WTC11 (cell line): ENCODE measurements around the gene EYS. TPM values are rescaled to one million over a fixed set of nuclear protein-coding genes. Genes with fewer than 3 reads are reported as not detected.

ENCODE experiments used
- ATAC-seq: fragments of 200-7000 bp; cut with Tn5 transposase; 2 replicates; pipeline ENCODE4 v1.10.0; 2021; ENCODE audit warnings: mild to moderate bottlenecking, moderate library complexity
- CTCF ChIA-PET: fragments of 300-600 bp; sonication (Branson Sonifier 250); formaldehyde crosslinking; loops from one replicate; lab custom pipeline; 2021; ENCODE audit warnings: antibody characterized with exemption; lab: Charles Lee
- POLR2A ChIA-PET: fragments of 350-600 bp; sonication (Branson Sonifier 250); formaldehyde crosslinking; loops from one replicate; lab custom pipeline; 2021; ENCODE audit warnings: antibody characterized with exemption; lab: Charles Lee
- DNase-seq: peaks from one replicate; pipeline ENCODE4 v3.0.0; 2021; ENCODE audit warnings: low spot score
- H3K27ac Mint-ChIP-seq: 2 replicates; pipeline ENCODE4 v1.8.0; 2021; ENCODE audit warnings: mixed read lengths
- H3K27me3 Mint-ChIP-seq: 2 replicates; pipeline ENCODE4 v1.8.0; 2021; ENCODE audit warnings: low read depth, mild to moderate bottlenecking, moderate library complexity, mixed read lengths
- H3K36me3 Mint-ChIP-seq: 2 replicates; pipeline ENCODE4 v1.8.0; 2021; ENCODE audit warnings: mixed read lengths
- H3K4me1 Mint-ChIP-seq: 2 replicates; pipeline ENCODE4 v1.8.0; 2022; ENCODE audit warnings: mixed read lengths
- H3K4me3 Mint-ChIP-seq: 2 replicates; pipeline ENCODE4 v1.8.0; 2021; ENCODE audit warnings: mild to moderate bottlenecking, moderate library complexity, mixed read lengths
- H3K9me3 Mint-ChIP-seq: 2 replicates; pipeline ENCODE4 v1.8.0; 2021; ENCODE audit warnings: mixed read lengths
- CREB1 ChIP-seq: sonication (generic); formaldehyde crosslinking; IDR thresholded peaks from 2 replicates; pipeline ENCODE4 v1.8.0; 2023; ENCODE audit warnings: mild to moderate bottlenecking, missing genetic modification reagents
- CTCF ChIP-seq: fragments of 200-600 bp; IDR thresholded peaks from 2 replicates; pipeline ENCODE4 v1.8.0; 2022; ENCODE audit warnings: antibody characterized with exemption
- MLX ChIP-seq: sonication (generic); formaldehyde crosslinking; IDR thresholded peaks from 2 replicates; pipeline ENCODE4 v1.8.1; 2023; ENCODE audit warnings: mild to moderate bottlenecking, missing genetic modification reagents, moderate library complexity
- MXD4 ChIP-seq: fragments of 250-450 bp; sonication (Bioruptor Pico); IDR thresholded peaks from 2 replicates; pipeline ENCODE4 v1.8.0; 2021; ENCODE audit warnings: mild to moderate bottlenecking, moderate library complexity, borderline replicate concordance
- NFATC4 ChIP-seq: fragments of 250-450 bp; sonication (Bioruptor Pico); IDR thresholded peaks from 2 replicates; pipeline ENCODE4 v1.9.0; 2021; ENCODE audit warnings: mild to moderate bottlenecking
- NR2C2 ChIP-seq: sonication (generic); formaldehyde crosslinking; IDR thresholded peaks from 2 replicates; pipeline ENCODE4 v1.8.0; 2022; ENCODE audit warnings: mild to moderate bottlenecking, missing genetic modification reagents
- NR3C1 ChIP-seq: sonication (generic); formaldehyde crosslinking; conservative IDR thresholded peaks from 2 replicates; pipeline ENCODE4 v1.8.1; 2023; ENCODE audit warnings: low read depth, mild to moderate bottlenecking, missing genetic modification reagents
- OVOL2 ChIP-seq: fragments of 250-450 bp; sonication (Bioruptor Pico); IDR thresholded peaks from 2 replicates; pipeline ENCODE4 v1.9.0; 2021; ENCODE audit warnings: mild to moderate bottlenecking, borderline replicate concordance
- SMAD3 ChIP-seq: sonication (generic); formaldehyde crosslinking; IDR thresholded peaks from 2 replicates; pipeline ENCODE4 v1.8.0; 2022; ENCODE audit warnings: missing genetic modification reagents, mild to moderate bottlenecking, borderline replicate concordance
- SOX15 ChIP-seq: fragments of 250-450 bp; sonication (Bioruptor Pico); IDR thresholded peaks from 2 replicates; pipeline ENCODE4 v1.9.0; 2021; ENCODE audit warnings: mild to moderate bottlenecking
- TEAD1 ChIP-seq: sonication (generic); formaldehyde crosslinking; IDR thresholded peaks from 2 replicates; pipeline ENCODE4 v1.8.0; 2022; ENCODE audit warnings: mild to moderate bottlenecking, missing genetic modification reagents
- ZBTB21 ChIP-seq: sonication (generic); formaldehyde crosslinking; IDR thresholded peaks from 2 replicates; pipeline ENCODE4 v1.8.1; 2023; ENCODE audit warnings: mild to moderate bottlenecking, missing genetic modification reagents, borderline replicate concordance
- ZSCAN18 ChIP-seq: fragments of 250-450 bp; sonication (Bioruptor Pico); IDR thresholded peaks from 2 replicates; pipeline ENCODE4 v2.1.2; 2022; ENCODE audit warnings: mild to moderate bottlenecking, moderate library complexity
- total RNA-seq: library from RNA; stranded (reverse); gene quantifications from 3 replicates; pipeline ENCODE4 v1.2.3, GENCODE V29; 2021
- TF ChIP-seq, protein P1 (sequence below): sonication (generic); formaldehyde crosslinking; IDR thresholded peaks from 2 replicates; pipeline ENCODE4 v1.8.0; 2022; ENCODE audit warnings: mild to moderate bottlenecking, missing genetic modification reagents
- TF ChIP-seq, protein P2 (sequence below): sonication (generic); formaldehyde crosslinking; IDR thresholded peaks from 2 replicates; pipeline ENCODE4 v1.8.0; 2023; ENCODE audit warnings: missing genetic modification reagents, mild to moderate bottlenecking, borderline replicate concordance
- TF ChIP-seq, protein P3 (sequence below): fragments of 250-450 bp; sonication (Bioruptor Pico); IDR thresholded peaks from 2 replicates; pipeline ENCODE4 v1.9.0; 2021; ENCODE audit warnings: mild to moderate bottlenecking, borderline replicate concordance
- TF ChIP-seq, protein P4 (sequence below): sonication (generic); formaldehyde crosslinking; IDR thresholded peaks from 2 replicates; pipeline ENCODE4 v1.8.1; 2022; ENCODE audit warnings: low read depth, mild to moderate bottlenecking, moderate library complexity, missing genetic modification reagents, borderline replicate concordance

EYS gene
- total RNA-seq, 1 experiment from 2014 or later = not detected

GRCh38 chr6:64439274-64439673, 1267.8 kb downstream of the EYS start:
- Mint-ChIP-seq H3K27me3 (peaks cover 4% of the 10 kb centered on the region), H3K9me3 (peaks cover 34% of the 10 kb centered on the region), H3K27ac (no peak overlapping the region), H3K36me3 (peaks cover 26% of the 10 kb centered on the region), H3K4me3 (no peak overlapping the region), H3K4me1 (no peaks in the 10 kb centered on the region)
- TF ChIP-seq, protein P1, sequence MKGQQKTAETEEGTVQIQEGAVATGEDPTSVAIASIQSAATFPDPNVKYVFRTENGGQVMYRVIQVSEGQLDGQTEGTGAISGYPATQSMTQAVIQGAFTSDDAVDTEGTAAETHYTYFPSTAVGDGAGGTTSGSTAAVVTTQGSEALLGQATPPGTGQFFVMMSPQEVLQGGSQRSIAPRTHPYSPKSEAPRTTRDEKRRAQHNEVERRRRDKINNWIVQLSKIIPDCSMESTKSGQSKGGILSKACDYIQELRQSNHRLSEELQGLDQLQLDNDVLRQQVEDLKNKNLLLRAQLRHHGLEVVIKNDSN = no peak
- TF ChIP-seq NR2C2 = no peak
- no peak for TF ChIP-seq SOX15 (CRISPR knock-in tag)
- no peak for TF ChIP-seq NFATC4
- no peak for TF ChIP-seq SMAD3 (CRISPR knock-in tag)
- TF ChIP-seq, protein P2, sequence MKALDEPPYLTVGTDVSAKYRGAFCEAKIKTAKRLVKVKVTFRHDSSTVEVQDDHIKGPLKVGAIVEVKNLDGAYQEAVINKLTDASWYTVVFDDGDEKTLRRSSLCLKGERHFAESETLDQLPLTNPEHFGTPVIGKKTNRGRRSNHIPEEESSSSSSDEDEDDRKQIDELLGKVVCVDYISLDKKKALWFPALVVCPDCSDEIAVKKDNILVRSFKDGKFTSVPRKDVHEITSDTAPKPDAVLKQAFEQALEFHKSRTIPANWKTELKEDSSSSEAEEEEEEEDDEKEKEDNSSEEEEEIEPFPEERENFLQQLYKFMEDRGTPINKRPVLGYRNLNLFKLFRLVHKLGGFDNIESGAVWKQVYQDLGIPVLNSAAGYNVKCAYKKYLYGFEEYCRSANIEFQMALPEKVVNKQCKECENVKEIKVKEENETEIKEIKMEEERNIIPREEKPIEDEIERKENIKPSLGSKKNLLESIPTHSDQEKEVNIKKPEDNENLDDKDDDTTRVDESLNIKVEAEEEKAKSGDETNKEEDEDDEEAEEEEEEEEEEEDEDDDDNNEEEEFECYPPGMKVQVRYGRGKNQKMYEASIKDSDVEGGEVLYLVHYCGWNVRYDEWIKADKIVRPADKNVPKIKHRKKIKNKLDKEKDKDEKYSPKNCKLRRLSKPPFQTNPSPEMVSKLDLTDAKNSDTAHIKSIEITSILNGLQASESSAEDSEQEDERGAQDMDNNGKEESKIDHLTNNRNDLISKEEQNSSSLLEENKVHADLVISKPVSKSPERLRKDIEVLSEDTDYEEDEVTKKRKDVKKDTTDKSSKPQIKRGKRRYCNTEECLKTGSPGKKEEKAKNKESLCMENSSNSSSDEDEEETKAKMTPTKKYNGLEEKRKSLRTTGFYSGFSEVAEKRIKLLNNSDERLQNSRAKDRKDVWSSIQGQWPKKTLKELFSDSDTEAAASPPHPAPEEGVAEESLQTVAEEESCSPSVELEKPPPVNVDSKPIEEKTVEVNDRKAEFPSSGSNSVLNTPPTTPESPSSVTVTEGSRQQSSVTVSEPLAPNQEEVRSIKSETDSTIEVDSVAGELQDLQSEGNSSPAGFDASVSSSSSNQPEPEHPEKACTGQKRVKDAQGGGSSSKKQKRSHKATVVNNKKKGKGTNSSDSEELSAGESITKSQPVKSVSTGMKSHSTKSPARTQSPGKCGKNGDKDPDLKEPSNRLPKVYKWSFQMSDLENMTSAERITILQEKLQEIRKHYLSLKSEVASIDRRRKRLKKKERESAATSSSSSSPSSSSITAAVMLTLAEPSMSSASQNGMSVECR = no peak
- TF ChIP-seq, protein P3, sequence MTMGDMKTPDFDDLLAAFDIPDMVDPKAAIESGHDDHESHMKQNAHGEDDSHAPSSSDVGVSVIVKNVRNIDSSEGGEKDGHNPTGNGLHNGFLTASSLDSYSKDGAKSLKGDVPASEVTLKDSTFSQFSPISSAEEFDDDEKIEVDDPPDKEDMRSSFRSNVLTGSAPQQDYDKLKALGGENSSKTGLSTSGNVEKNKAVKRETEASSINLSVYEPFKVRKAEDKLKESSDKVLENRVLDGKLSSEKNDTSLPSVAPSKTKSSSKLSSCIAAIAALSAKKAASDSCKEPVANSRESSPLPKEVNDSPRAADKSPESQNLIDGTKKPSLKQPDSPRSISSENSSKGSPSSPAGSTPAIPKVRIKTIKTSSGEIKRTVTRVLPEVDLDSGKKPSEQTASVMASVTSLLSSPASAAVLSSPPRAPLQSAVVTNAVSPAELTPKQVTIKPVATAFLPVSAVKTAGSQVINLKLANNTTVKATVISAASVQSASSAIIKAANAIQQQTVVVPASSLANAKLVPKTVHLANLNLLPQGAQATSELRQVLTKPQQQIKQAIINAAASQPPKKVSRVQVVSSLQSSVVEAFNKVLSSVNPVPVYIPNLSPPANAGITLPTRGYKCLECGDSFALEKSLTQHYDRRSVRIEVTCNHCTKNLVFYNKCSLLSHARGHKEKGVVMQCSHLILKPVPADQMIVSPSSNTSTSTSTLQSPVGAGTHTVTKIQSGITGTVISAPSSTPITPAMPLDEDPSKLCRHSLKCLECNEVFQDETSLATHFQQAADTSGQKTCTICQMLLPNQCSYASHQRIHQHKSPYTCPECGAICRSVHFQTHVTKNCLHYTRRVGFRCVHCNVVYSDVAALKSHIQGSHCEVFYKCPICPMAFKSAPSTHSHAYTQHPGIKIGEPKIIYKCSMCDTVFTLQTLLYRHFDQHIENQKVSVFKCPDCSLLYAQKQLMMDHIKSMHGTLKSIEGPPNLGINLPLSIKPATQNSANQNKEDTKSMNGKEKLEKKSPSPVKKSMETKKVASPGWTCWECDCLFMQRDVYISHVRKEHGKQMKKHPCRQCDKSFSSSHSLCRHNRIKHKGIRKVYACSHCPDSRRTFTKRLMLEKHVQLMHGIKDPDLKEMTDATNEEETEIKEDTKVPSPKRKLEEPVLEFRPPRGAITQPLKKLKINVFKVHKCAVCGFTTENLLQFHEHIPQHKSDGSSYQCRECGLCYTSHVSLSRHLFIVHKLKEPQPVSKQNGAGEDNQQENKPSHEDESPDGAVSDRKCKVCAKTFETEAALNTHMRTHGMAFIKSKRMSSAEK (CRISPR knock-in tag) = no peak
- no peak for TF ChIP-seq ZSCAN18 (CRISPR knock-in tag)
- no peak for TF ChIP-seq TEAD1 (CRISPR knock-in tag)
- no peak for TF ChIP-seq CTCF
- no peak for TF ChIP-seq ZBTB21 (CRISPR knock-in tag)
- TF ChIP-seq NR3C1 = no peak
- no peak for TF ChIP-seq CREB1 (CRISPR knock-in tag)
- TF ChIP-seq, protein P4, sequence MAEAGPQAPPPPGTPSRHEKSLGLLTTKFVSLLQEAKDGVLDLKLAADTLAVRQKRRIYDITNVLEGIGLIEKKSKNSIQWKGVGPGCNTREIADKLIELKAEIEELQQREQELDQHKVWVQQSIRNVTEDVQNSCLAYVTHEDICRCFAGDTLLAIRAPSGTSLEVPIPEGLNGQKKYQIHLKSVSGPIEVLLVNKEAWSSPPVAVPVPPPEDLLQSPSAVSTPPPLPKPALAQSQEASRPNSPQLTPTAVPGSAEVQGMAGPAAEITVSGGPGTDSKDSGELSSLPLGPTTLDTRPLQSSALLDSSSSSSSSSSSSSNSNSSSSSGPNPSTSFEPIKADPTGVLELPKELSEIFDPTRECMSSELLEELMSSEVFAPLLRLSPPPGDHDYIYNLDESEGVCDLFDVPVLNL (CRISPR knock-in tag) = no peak
- no peak for TF ChIP-seq MLX
- no peak for TF ChIP-seq MXD4
- TF ChIP-seq OVOL2 (CRISPR knock-in tag) = no peak
- CTCF ChIA-PET = no interaction called here
- POLR2A ChIA-PET = no interaction called here
- DNase-seq (no peak), ATAC-seq (no peak)
